ENCODE data around the gene MANBA. TPM values are rescaled to one million over a fixed set of nuclear protein-coding genes. Genes with fewer than 3 reads are reported as not detected.

MANBA gene
- total RNA-seq, 1 donor from 2014 or later: 9.7 TPM

DNA sequence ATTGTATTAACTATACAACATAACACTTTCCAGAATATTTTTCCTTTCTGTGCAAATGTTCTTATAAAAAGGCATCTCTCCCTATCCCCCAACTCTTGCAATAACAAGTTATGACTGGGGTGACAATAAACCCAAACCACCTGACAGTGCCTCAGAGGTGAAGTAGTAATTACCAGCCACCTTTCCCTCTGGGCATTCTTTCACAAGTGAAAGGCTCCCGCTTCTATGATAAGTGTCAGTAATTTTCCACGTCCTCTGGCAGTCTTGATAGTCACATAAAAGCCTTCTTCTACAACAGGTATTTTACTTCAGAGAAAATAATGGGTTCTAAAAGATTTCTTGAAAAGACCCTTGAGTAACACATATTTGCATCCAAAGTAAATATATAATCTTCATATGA, 82.7 kb downstream of the MANBA start:
- intact Hi-C loops (cut with DNase I): no loop called here
- Histone ChIP-seq H3K36me3 (peaks cover 0 to 6% of the 10 kb centered on the region in 2 donors), H3K27me3 (no peaks in the 10 kb centered on the region), H3K4me3 (no peak overlapping the region), H3K27ac (no peak overlapping the region), H3K9me3 (no peaks in the 10 kb centered on the region), H3K4me1 (no peaks in the 10 kb centered on the region)
- TF ChIP-seq CTCF (IDR thresholded peaks at IDR 0.05): no peak
- DNase-seq (ENCODE audit: low spot score in 2 of 2): no peak

DNA sequence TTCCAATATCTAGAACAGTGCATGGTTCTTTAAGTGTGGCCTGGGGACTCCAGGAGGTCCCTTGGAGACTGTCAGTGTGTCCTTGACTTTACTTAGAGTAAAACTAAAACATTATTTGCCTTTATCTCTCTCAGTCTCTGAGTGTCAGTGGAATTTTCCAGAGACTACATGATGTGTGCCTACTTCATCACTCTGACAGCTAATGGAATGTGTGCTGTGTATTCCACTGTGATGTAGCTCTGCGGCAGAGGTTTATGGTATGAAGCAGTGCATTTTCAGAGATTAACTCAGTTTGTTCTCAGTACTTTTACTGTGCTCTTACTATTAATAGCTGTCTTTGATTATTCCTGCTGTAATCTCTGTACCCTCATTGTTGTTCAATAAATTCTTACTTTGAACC, 85.6 kb downstream of the MANBA start:
- H3K27me3 ChIP-seq: no peaks in the 10 kb centered on the region
- intact Hi-C loops (cut with DNase I): no loop called here
- TF ChIP-seq CTCF (IDR thresholded peaks at IDR 0.05): no peak
- no peaks in the 10 kb centered on the region for H3K9me3 ChIP-seq
- H3K27ac ChIP-seq: no peak overlapping the region
- H3K4me3 ChIP-seq: no peak overlapping the region
- peaks cover 0 to 3% of the 10 kb centered on the region in 2 donors for H3K36me3 ChIP-seq
- no peaks in the 10 kb centered on the region for H3K4me1 ChIP-seq
- no peak for DNase-seq (ENCODE audit: low spot score in 2 of 2)

DNA sequence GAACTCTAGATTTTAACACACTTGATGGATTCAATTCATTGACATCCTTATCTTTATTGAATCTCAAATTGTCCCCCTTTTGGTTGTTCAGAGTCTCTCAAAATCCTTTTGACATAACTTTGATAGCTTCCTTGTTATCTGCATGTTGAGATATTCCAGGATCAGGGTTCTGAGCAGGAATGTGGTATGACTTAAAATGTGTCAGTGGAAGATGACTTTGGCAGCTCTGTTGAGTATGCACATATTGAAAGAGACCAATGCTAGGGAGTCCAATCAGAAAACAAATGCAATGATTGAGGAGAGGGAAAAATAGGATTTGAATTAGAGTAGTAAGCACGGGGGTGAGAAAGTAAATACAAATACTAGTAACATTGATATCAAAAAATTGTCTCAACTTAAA, 93.8 kb downstream of the MANBA start:
- Histone ChIP-seq H3K9me3 (no peaks in the 10 kb centered on the region), H3K36me3 (peaks cover 2 to 4% of the 10 kb centered on the region in 2 donors), H3K27me3 (no peaks in the 10 kb centered on the region), H3K4me1 (no peaks in the 10 kb centered on the region), H3K4me3 (no peak overlapping the region), H3K27ac (no peak overlapping the region)
- no peak for TF ChIP-seq CTCF (IDR thresholded peaks at IDR 0.05)
- DNase-seq (ENCODE audit: low spot score in 2 of 2): no peak
- intact Hi-C loops (cut with DNase I): no loop called here

- intact Hi-C loops (cut with DNase I): no loop called here
- TF ChIP-seq CTCF (IDR thresholded peaks at IDR 0.05): no peak
- H3K36me3 ChIP-seq: peaks cover 3 to 8% of the 10 kb centered on the region in 2 donors
These were observed 95.2 kb downstream of the MANBA start for GRCh38 chr4:102665527-102665926.

DNA sequence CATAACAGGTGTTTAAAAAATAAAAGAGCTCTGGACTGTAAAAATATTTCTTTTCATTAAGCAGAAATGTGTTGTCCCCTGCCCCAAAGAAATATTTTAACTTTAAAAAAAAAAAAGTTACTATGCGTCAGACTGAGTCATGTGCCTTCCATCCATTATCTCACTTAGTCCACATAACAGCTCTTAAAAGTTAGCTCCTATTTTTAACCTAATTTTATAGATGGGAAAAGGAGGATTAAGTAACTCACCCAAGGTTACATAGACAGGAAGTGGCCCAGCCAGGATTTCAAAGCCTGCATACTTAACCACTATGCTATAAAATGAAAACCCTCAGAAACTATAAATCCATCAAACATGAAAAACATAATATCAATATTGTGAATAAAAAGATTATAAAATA, 97.7 kb downstream of the MANBA start:
- Histone ChIP-seq H3K4me3 (no peak overlapping the region), H3K4me1 (no peaks in the 10 kb centered on the region), H3K27ac (no peak overlapping the region), H3K36me3 (peaks cover 3 to 8% of the 10 kb centered on the region in 2 donors), H3K9me3 (no peaks in the 10 kb centered on the region), H3K27me3 (no peaks in the 10 kb centered on the region)
- intact Hi-C loops (cut with DNase I): no loop called here
- no peak for TF ChIP-seq CTCF (IDR thresholded peaks at IDR 0.05)
- no peak for DNase-seq (ENCODE audit: low spot score in 2 of 2)

More at GRCh38 chr4:102665527-102665926, 95.2 kb downstream of the MANBA start:
- Histone ChIP-seq H3K4me3 (no peak overlapping the region), H3K9me3 (no peaks in the 10 kb centered on the region), H3K4me1 (no peaks in the 10 kb centered on the region), H3K27me3 (no peaks in the 10 kb centered on the region), H3K27ac (no peak overlapping the region)
- DNase-seq (ENCODE audit: low spot score in 2 of 2): no peak

DNA sequence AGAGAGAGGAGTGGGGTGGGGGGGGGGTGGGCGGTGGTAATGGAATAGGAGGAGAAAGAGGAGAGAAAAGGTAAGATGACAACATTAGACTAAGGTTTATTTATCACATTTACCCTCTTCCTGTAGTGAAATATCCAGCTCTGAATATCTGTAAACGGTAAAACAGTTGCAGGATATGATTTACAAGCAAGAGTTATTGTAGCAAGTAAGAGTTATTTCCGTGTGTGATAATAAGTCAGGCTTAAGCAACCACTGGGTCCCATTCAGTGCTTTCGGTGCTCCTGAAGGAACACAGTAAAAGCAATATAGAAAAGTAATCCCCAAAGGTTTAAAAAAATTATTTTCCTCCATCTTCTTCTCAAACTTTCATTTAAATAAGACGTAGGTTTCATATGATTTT, 103.6 kb downstream of the MANBA start:
- no peak for TF ChIP-seq CTCF (IDR thresholded peaks at IDR 0.05)
- Histone ChIP-seq H3K9me3 (no peaks in the 10 kb centered on the region), H3K27ac (no peak overlapping the region), H3K4me1 (no peaks in the 10 kb centered on the region), H3K27me3 (no peaks in the 10 kb centered on the region), H3K36me3 (peaks cover 3% of the 10 kb centered on the region in 2 donors), H3K4me3 (no peak overlapping the region)
- DNase-seq (ENCODE audit: low spot score in 2 of 2): no peak
- intact Hi-C loops (cut with DNase I): no loop called here

All from ascending aorta (tissue), 2 donors.